OCI-LY1 (cell line): Measurements from ENCODE around the gene WWOX.

ENCODE experiments used
- H2AFZ ChIP-seq: fragments of 200-600 bp; sonication (generic), shearing (Covaris generic); 2 replicates; pipeline ENCODE4 v1.6.0; 2014; ENCODE audit warnings: antibody characterized with exemption, mild to moderate bottlenecking, low read length
- H3F3A ChIP-seq: fragments of 200-600 bp; sonication (generic), shearing (Covaris generic); 2 replicates; pipeline ENCODE4 v1.6.0; 2014; ENCODE audit warnings: mild to moderate bottlenecking, antibody characterized with exemption, low read length, moderate library complexity; ENCODE audit not compliant: insufficient read depth
- H3K27ac ChIP-seq: fragments of 200-600 bp; sonication (generic); 2 replicates; pipeline ENCODE4 v1.5.1; 2014; ENCODE audit warnings: low read length, mixed run types, mild to moderate bottlenecking, low read depth; ENCODE audit not compliant: poor library complexity, severe bottlenecking
- H3K27me3 ChIP-seq: fragments of 200-600 bp; sonication (generic); 2 replicates; pipeline ENCODE4 v1.6.0; 2014; ENCODE audit warnings: antibody characterized with exemption, mild to moderate bottlenecking, low read length, moderate library complexity; ENCODE audit not compliant: insufficient read depth
- H3K36me3 ChIP-seq: fragments of 200-600 bp; sonication (generic); 2 replicates; pipeline ENCODE4 v1.6.1; 2014; ENCODE audit warnings: mild to moderate bottlenecking, antibody characterized with exemption, low read length, moderate library complexity, mixed read lengths; ENCODE audit not compliant: insufficient read depth
- H3K4me1 ChIP-seq: fragments of 200-600 bp; sonication (generic); 2 replicates; pipeline ENCODE4 v1.5.1; 2014; ENCODE audit warnings: mild to moderate bottlenecking, low read length, moderate library complexity; ENCODE audit not compliant: insufficient read depth, severe bottlenecking
- H3K4me2 ChIP-seq: fragments of 200-600 bp; sonication (generic), shearing (Covaris generic); 2 replicates; pipeline ENCODE4 v1.6.1; 2014; ENCODE audit warnings: low read length
- H3K4me3 ChIP-seq: fragments of 200-600 bp; sonication (generic); 2 replicates; pipeline ENCODE4 v1.5.1; 2014; ENCODE audit warnings: low read length, low read depth, mild to moderate bottlenecking, mixed read lengths; ENCODE audit not compliant: poor library complexity, severe bottlenecking
- H3K79me2 ChIP-seq: fragments of 200-600 bp; shearing (Covaris generic); 2 replicates; pipeline ENCODE4 v1.6.1; 2016; ENCODE audit warnings: mixed run types, low read length, mixed read lengths; ENCODE audit not compliant: insufficient read depth
- H3K9ac ChIP-seq: fragments of 200-600 bp; sonication (generic), shearing (Covaris generic); 2 replicates; pipeline ENCODE4 v1.6.1; 2014; ENCODE audit warnings: mild to moderate bottlenecking, low read length, mixed read lengths
- H3K9me2 ChIP-seq: fragments of 200-600 bp; sonication (generic), shearing (Covaris generic); 2 replicates; pipeline ENCODE4 v1.6.1; 2014; ENCODE audit warnings: low read depth, mild to moderate bottlenecking, low read length, mixed read lengths
- H3K9me3 ChIP-seq: fragments of 200-600 bp; shearing (Covaris generic); 2 replicates; pipeline ENCODE4 v1.6.1; 2014; ENCODE audit warnings: low read length, mixed read lengths
- H4K20me1 ChIP-seq: fragments of 200-600 bp; sonication (generic), shearing (Covaris generic); 2 replicates; pipeline ENCODE4 v1.6.0; 2016; ENCODE audit warnings: mild to moderate bottlenecking, low read length; ENCODE audit not compliant: insufficient read depth
- EZH2 ChIP-seq: fragments of 200-600 bp; sonication (generic), shearing (Covaris generic); IDR thresholded peaks from 2 replicates; pipeline ENCODE4 v1.8.0; 2017; ENCODE audit warnings: borderline replicate concordance, mixed run types, mild to moderate bottlenecking, antibody characterized with exemption, low read length, moderate library complexity, mixed read lengths
- TF ChIP-seq, protein P1 (sequence below): fragments of 200-600 bp; sonication (generic), shearing (Covaris generic); IDR thresholded peaks from 2 replicates; pipeline ENCODE4 v1.5.1; 2017; ENCODE audit warnings: mild to moderate bottlenecking, antibody characterized with exemption, low read length, moderate library complexity, mixed read lengths

Gene WWOX

DNA sequence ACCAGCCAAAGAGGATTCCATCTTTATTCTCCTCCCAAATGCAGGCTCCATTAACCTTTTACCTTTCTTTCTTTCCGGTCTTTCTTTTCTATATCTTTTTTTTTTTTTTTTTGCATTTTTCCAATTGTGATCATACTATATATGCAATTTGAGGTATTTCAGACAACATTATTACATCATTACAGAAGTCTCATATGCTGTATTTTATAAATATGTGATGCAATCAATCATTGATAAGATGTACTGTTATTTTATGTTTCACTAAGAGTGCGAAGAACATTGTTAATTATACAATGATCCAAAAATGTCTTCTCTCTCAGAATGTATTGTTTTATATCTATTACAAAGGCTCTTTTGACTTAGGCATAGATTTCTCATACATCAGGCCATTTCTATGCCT lies 683.1 kb downstream of the WWOX start:
- Histone ChIP-seq H3K9me2 (no peaks in the 10 kb centered on the region), H3K27ac (no peak overlapping the region), H3K9ac (no peak overlapping the region), H3K79me2 (no peaks in the 10 kb centered on the region), H4K20me1 (no peaks in the 10 kb centered on the region), H3K4me3 (no peak overlapping the region), H2AFZ (no peak overlapping the region), H3K4me2 (no peak overlapping the region), H3F3A (no peaks in the 10 kb centered on the region), H3K9me3 (no peaks in the 10 kb centered on the region), H3K4me1 (no peaks in the 10 kb centered on the region), H3K36me3 (no peaks in the 10 kb centered on the region), H3K27me3 (no peaks in the 10 kb centered on the region)
- TF ChIP-seq, protein P1, sequence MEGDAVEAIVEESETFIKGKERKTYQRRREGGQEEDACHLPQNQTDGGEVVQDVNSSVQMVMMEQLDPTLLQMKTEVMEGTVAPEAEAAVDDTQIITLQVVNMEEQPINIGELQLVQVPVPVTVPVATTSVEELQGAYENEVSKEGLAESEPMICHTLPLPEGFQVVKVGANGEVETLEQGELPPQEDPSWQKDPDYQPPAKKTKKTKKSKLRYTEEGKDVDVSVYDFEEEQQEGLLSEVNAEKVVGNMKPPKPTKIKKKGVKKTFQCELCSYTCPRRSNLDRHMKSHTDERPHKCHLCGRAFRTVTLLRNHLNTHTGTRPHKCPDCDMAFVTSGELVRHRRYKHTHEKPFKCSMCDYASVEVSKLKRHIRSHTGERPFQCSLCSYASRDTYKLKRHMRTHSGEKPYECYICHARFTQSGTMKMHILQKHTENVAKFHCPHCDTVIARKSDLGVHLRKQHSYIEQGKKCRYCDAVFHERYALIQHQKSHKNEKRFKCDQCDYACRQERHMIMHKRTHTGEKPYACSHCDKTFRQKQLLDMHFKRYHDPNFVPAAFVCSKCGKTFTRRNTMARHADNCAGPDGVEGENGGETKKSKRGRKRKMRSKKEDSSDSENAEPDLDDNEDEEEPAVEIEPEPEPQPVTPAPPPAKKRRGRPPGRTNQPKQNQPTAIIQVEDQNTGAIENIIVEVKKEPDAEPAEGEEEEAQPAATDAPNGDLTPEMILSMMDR, result no peak
- TF ChIP-seq EZH2, result no peak

DNA sequence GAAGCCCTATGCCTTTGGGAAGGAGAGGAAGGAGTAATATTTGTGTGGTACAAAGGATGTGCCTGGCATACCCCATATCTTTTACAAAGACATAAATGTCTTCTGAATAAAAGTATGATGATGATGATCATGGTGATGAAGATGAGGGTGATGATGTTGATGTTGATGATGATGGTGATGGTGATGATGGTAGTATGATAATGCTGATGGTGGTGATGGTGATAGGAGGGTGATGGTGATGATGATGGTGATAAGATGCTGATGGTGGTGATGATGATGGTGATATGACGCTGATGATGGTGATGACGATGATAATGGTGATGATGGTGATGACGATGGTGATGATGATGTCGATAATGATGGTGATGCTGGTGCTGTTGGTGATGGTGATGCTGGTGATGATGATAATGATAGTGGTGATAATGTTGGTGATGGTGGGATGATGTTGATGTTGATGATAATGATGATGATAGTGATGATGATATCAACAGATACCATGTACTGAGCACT lies 684.2 kb downstream of the WWOX start:
- TF ChIP-seq EZH2, result no peak
- TF ChIP-seq, protein P1, result no peak
- H3K4me3 ChIP-seq, result no peak overlapping the region
- no peak overlapping the region for H3K4me2 ChIP-seq
- no peaks in the 10 kb centered on the region for H3K79me2 ChIP-seq
- H3F3A ChIP-seq, result no peaks in the 10 kb centered on the region
- no peaks in the 10 kb centered on the region for H3K4me1 ChIP-seq
- H3K27ac ChIP-seq, result no peak overlapping the region
- H3K9ac ChIP-seq, result no peak overlapping the region
- H2AFZ ChIP-seq, result no peak overlapping the region
- no peaks in the 10 kb centered on the region for H3K36me3 ChIP-seq
- no peaks in the 10 kb centered on the region for H3K27me3 ChIP-seq
- no peaks in the 10 kb centered on the region for H3K9me2 ChIP-seq
- H3K9me3 ChIP-seq, result no peaks in the 10 kb centered on the region
- no peaks in the 10 kb centered on the region for H4K20me1 ChIP-seq

GRCh38 chr16:78784771-78785170 lies 685.3 kb downstream of the WWOX start:
- H3K9me2 ChIP-seq, result no peaks in the 10 kb centered on the region
- H3K79me2 ChIP-seq, result no peaks in the 10 kb centered on the region
- H3K9ac ChIP-seq, result no peak overlapping the region
- no peaks in the 10 kb centered on the region for H3K4me1 ChIP-seq
- no peaks in the 10 kb centered on the region for H3K36me3 ChIP-seq
- no peak overlapping the region for H3K4me2 ChIP-seq
- TF ChIP-seq, protein P1, result no peak
- TF ChIP-seq EZH2, result no peak
- no peak overlapping the region for H2AFZ ChIP-seq
- H3F3A ChIP-seq, result no peaks in the 10 kb centered on the region
- H4K20me1 ChIP-seq, result no peaks in the 10 kb centered on the region
- no peak overlapping the region for H3K4me3 ChIP-seq
- no peaks in the 10 kb centered on the region for H3K27me3 ChIP-seq
- H3K9me3 ChIP-seq, result no peaks in the 10 kb centered on the region
- no peak overlapping the region for H3K27ac ChIP-seq
